HepG2 (cell line): ENCODE data around the gene MFSD11. TPM values are rescaled to one million over a fixed set of nuclear protein-coding genes. Genes with fewer than 3 reads are reported as not detected.

Source experiments
- ARHGAP35 ChIP-seq: sonication (generic); formaldehyde crosslinking; IDR thresholded peaks from 2 replicates; pipeline ENCODE4 v1.9.0; 2022; ENCODE audit warnings: mild to moderate bottlenecking, inconsistent platforms, moderate library complexity, missing genetic modification reagents, borderline replicate concordance
- ARID2 ChIP-seq: sonication (generic); formaldehyde crosslinking; IDR thresholded peaks from 2 replicates; pipeline ENCODE4 v1.8.1; 2022; ENCODE audit warnings: mild to moderate bottlenecking, missing genetic modification reagents, borderline replicate concordance
- CEBPG ChIP-seq: IDR thresholded peaks from 2 replicates; pipeline ENCODE4 v1.6.1; 2016
- KAT2B ChIP-seq: fragments of 150-350 bp; IDR thresholded peaks from 2 replicates; pipeline ENCODE4 v1.6.1; 2014; ENCODE audit warnings: low read depth, low read length, borderline replicate concordance
- KDM2A ChIP-seq: sonication (generic); formaldehyde crosslinking; IDR thresholded peaks from 2 replicates; pipeline ENCODE4 v1.4.0; 2020; ENCODE audit warnings: low read depth, missing genetic modification reagents, borderline replicate concordance
- MNT ChIP-seq: fragments of 450-650 bp; IDR thresholded peaks from 2 replicates; pipeline ENCODE4 v1.6.1; 2016
- XRCC5 ChIP-seq: fragments of 200-400 bp; formaldehyde crosslinking; optimal IDR thresholded peaks from 2 replicates; pipeline ENCODE3; 2017; ENCODE audit warnings: mild to moderate bottlenecking, low read length
- ZBTB21 ChIP-seq: sonication (generic); formaldehyde crosslinking; IDR thresholded peaks from 2 replicates; pipeline ENCODE4 v1.4.0; 2020; ENCODE audit warnings: missing genetic modification reagents
- ZNF276 ChIP-seq: sonication (generic); formaldehyde crosslinking; IDR thresholded peaks from 2 replicates; pipeline ENCODE4 v1.4.0; 2020; ENCODE audit warnings: mild to moderate bottlenecking, low read depth, missing genetic modification reagents
- ZNF576 ChIP-seq: sonication (generic); formaldehyde crosslinking; IDR thresholded peaks from 2 replicates; pipeline ENCODE4 v1.4.0; 2020; ENCODE audit warnings: mild to moderate bottlenecking, missing genetic modification reagents
- ZSCAN9 ChIP-seq: IDR thresholded peaks from 2 replicates; pipeline ENCODE4 v1.6.1; 2016; ENCODE audit warnings: borderline replicate concordance
- polyA plus RNA-seq, 8 experiments: library from polyadenylated mRNA; depleted of rRNA in 3 of 8; stranded (reverse) in 7 of 8; unstranded in 1 of 8; fragments of >200 nt; fragmentation: Illumina TruSeq in 4 of 8; extraction: Trizol in 4 of 8; gene quantifications; 2 replicates each; pipeline versions ENCODE4 v1.2.1 to v1.2.3, GENCODE V29; 2011 to 2016; ENCODE audit warnings: low read depth in 4 of 8, missing spikeins in 1 of 8, mixed read lengths in 1 of 8; ENCODE audit not compliant: insufficient read depth in 1 of 8
- total RNA-seq, 5 experiments: library from RNA; depleted of rRNA; stranded (reverse); fragments of >200 nt; fragmentation: Illumina TruSeq; extraction: Trizol; gene quantifications; 2 replicates each; pipeline ENCODE4 v1.2.3, GENCODE V29; 2016; ENCODE audit warnings: low read depth in 1 of 5
- TF ChIP-seq, protein P1 (sequence below): sonication (generic); formaldehyde crosslinking; IDR thresholded peaks from 2 replicates; pipeline ENCODE4 v1.4.0; 2020; ENCODE audit warnings: missing genetic modification reagents, borderline replicate concordance
- TF ChIP-seq, protein P2 (sequence below): sonication (generic); formaldehyde crosslinking; IDR thresholded peaks from 2 replicates; pipeline ENCODE4 v1.4.0; 2020; ENCODE audit warnings: mild to moderate bottlenecking, missing genetic modification reagents, borderline replicate concordance

Gene MFSD11
- total and polyA plus RNA-seq, 2 of the 13 experiments (the other 11 are each of a cell fraction or from before 2014, with no cell fraction given) = 26.1 to 36.3 TPM

- TF ChIP-seq ZSCAN9 (no peak), KDM2A (CRISPR knock-in tag) (peak; percentile 58), ARID2 (CRISPR knock-in tag) (no peak), XRCC5 (no peak), ZNF276 (CRISPR knock-in tag) (peak; percentile 71; the same call in 1 of the 2 replicates), ARHGAP35 (CRISPR knock-in tag) (no peak), KAT2B (no peak), ZNF576 (CRISPR knock-in tag) (peak; percentile 77; the same call in 1 of the 2 replicates), CEBPG (CRISPR knock-in tag) (peak; percentile 65), MNT (no peak), ZBTB21 (peak; percentile 80)
- TF ChIP-seq, protein P1, sequence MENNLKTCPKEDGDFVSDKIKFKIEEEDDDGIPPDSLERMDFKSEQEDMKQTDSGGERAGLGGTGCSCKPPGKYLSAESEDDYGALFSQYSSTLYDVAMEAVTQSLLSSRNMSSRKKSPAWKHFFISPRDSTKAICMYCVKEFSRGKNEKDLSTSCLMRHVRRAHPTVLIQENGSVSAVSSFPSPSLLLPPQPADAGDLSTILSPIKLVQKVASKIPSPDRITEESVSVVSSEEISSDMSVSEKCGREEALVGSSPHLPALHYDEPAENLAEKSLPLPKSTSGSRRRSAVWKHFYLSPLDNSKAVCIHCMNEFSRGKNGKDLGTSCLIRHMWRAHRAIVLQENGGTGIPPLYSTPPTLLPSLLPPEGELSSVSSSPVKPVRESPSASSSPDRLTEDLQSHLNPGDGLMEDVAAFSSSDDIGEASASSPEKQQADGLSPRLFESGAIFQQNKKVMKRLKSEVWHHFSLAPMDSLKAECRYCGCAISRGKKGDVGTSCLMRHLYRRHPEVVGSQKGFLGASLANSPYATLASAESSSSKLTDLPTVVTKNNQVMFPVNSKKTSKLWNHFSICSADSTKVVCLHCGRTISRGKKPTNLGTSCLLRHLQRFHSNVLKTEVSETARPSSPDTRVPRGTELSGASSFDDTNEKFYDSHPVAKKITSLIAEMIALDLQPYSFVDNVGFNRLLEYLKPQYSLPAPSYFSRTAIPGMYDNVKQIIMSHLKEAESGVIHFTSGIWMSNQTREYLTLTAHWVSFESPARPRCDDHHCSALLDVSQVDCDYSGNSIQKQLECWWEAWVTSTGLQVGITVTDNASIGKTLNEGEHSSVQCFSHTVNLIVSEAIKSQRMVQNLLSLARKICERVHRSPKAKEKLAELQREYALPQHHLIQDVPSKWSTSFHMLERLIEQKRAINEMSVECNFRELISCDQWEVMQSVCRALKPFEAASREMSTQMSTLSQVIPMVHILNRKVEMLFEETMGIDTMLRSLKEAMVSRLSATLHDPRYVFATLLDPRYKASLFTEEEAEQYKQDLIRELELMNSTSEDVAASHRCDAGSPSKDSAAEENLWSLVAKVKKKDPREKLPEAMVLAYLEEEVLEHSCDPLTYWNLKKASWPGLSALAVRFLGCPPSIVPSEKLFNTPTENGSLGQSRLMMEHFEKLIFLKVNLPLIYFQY (CRISPR knock-in tag) = no peak
- TF ChIP-seq, protein P2, sequence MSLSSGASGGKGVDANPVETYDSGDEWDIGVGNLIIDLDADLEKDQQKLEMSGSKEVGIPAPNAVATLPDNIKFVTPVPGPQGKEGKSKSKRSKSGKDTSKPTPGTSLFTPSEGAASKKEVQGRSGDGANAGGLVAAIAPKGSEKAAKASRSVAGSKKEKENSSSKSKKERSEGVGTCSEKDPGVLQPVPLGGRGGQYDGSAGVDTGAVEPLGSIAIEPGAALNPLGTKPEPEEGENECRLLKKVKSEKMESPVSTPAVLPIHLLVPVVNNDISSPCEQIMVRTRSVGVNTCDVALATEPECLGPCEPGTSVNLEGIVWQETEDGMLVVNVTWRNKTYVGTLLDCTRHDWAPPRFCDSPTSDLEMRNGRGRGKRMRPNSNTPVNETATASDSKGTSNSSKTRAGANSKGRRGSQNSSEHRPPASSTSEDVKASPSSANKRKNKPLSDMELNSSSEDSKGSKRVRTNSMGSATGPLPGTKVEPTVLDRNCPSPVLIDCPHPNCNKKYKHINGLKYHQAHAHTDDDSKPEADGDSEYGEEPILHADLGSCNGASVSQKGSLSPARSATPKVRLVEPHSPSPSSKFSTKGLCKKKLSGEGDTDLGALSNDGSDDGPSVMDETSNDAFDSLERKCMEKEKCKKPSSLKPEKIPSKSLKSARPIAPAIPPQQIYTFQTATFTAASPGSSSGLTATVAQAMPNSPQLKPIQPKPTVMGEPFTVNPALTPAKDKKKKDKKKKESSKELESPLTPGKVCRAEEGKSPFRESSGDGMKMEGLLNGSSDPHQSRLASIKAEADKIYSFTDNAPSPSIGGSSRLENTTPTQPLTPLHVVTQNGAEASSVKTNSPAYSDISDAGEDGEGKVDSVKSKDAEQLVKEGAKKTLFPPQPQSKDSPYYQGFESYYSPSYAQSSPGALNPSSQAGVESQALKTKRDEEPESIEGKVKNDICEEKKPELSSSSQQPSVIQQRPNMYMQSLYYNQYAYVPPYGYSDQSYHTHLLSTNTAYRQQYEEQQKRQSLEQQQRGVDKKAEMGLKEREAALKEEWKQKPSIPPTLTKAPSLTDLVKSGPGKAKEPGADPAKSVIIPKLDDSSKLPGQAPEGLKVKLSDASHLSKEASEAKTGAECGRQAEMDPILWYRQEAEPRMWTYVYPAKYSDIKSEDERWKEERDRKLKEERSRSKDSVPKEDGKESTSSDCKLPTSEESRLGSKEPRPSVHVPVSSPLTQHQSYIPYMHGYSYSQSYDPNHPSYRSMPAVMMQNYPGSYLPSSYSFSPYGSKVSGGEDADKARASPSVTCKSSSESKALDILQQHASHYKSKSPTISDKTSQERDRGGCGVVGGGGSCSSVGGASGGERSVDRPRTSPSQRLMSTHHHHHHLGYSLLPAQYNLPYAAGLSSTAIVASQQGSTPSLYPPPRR (CRISPR knock-in tag) = peak; percentile 80
These were observed 37.1 kb upstream of the MFSD11 start (continued) for GRCh38 chr17:76700617-76701470.
